ENCODE measurements around the gene OR4C45. TPM values are rescaled to one million over a fixed set of nuclear protein-coding genes. Genes with fewer than 3 reads are reported as not detected.

Gene OR4C45
- total RNA-seq, 1 donor from 2014 or later: not detected

Other genes starting within 250 kb of the OR4C45 start
- not detected in 2 replicates for gene OR4C13, start 80.5 kb upstream of the OR4C45 start, total RNA-seq
- not detected in 2 replicates for gene OR4C12, start 50.3 kb upstream of the OR4C45 start, total RNA-seq